ENCODE results near the gene ANAPC2. TPM values are rescaled to one million over a fixed set of nuclear protein-coding genes. Genes with fewer than 3 reads are reported as not detected.

The ANAPC2 gene
- total RNA-seq, 1 donor from 2014 or later: 18.9 TPM

DNA sequence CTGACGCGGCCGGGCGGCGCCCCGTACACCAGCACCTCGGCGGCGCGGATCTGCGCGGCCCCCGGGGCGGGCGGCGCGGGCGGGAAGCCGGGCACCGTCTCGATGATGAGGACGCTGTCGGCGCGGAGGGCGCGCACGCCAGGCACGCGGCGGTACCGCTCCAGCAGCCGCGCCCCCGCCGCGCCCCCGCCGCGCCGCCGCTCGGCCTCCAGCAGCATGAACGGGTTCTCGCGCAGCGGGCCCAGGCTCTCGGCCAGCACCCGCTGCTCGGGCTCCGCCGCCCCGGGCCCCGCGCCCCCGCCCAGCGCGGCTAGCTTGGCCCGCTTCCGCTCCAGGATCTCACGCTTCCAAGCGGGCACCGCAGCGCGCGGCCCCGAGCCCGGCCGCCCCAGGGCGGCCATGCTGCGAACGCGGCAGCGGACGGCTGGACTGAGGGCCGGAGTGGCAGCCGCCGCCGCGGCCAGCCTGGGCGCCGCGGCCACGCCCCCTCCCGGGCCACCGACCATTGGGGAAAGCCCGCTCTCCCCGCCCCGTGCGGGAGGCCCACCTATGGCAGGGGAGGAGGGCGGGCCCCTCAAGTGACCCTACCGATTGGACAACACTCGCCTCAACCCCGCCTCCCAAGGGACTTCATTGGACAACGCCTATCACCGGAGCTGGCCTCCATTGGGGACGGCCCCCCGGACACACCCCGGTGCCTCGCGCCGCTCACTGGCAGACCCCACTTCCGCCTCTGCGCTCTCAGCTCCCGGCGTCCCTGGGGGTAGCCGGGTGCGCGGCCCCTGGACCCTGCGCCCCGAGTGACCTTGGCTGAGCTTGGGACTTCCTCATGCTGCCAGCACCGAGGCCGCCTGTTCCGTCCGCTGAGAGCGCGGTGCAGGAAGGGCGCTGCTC lies 12.2 kb upstream of the ANAPC2 start, which contains the start of gene TPRN:
Gene TPRN, minus strand, starts transcription at position 431 of the 894 bp plus-strand sequence. Its CDS starts 30 bp downstream, at position 401.
- Histone ChIP-seq H3K4me3 (peak within 1 kb of the TSS; percentile 72), H4K20me1 (ENCODE audit: low read depth) (peaks cover 65% of the 10 kb centered on the region), H3F3A (ENCODE audit: low read depth) (peaks cover 34% of the 10 kb centered on the region), H3K4me2 (peak within 1 kb of the TSS; percentile 93), H3K27me3 (peaks cover 7% of the 10 kb centered on the region), H3K27ac (no peak within 1 kb of the TSS), H3K4me1 (peaks cover 20% of the 10 kb centered on the region), H3K79me2 (ENCODE audit: low read depth) (peaks cover 58% of the 10 kb centered on the region), H2AFZ (replicated peaks) (no peak within 1 kb of the TSS), H3K9ac (peak within 1 kb of the TSS; percentile 41), H3K9me3 (ENCODE audit: low read depth) (no peaks in the 10 kb centered on the region), H3K36me3 (no peaks in the 10 kb centered on the region)
- TF ChIP-seq EZH2phosphoT487 (IDR thresholded peaks at IDR 0.05): no peak
- TF ChIP-seq, protein P1, sequence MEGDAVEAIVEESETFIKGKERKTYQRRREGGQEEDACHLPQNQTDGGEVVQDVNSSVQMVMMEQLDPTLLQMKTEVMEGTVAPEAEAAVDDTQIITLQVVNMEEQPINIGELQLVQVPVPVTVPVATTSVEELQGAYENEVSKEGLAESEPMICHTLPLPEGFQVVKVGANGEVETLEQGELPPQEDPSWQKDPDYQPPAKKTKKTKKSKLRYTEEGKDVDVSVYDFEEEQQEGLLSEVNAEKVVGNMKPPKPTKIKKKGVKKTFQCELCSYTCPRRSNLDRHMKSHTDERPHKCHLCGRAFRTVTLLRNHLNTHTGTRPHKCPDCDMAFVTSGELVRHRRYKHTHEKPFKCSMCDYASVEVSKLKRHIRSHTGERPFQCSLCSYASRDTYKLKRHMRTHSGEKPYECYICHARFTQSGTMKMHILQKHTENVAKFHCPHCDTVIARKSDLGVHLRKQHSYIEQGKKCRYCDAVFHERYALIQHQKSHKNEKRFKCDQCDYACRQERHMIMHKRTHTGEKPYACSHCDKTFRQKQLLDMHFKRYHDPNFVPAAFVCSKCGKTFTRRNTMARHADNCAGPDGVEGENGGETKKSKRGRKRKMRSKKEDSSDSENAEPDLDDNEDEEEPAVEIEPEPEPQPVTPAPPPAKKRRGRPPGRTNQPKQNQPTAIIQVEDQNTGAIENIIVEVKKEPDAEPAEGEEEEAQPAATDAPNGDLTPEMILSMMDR (IDR thresholded peaks at IDR 0.05): no peak
- TF ChIP-seq EZH2 (IDR thresholded peaks at IDR 0.05): no peak
- Mint-ChIP-seq H3K27me3 (ENCODE audit: insufficient read depth, low read depth) (peaks cover 9% of the 10 kb centered on the region), H3K36me3 (peaks cover 4% of the 10 kb centered on the region), H3K4me1 (peaks cover 23% of the 10 kb centered on the region), H3K9me3 (no peaks in the 10 kb centered on the region), H3K4me3 (peak within 1 kb of the TSS; percentile 86), H3K27ac (no peak within 1 kb of the TSS)
- peak; percentile 100 for DNase-seq (ENCODE audit: low spot score)

DNA sequence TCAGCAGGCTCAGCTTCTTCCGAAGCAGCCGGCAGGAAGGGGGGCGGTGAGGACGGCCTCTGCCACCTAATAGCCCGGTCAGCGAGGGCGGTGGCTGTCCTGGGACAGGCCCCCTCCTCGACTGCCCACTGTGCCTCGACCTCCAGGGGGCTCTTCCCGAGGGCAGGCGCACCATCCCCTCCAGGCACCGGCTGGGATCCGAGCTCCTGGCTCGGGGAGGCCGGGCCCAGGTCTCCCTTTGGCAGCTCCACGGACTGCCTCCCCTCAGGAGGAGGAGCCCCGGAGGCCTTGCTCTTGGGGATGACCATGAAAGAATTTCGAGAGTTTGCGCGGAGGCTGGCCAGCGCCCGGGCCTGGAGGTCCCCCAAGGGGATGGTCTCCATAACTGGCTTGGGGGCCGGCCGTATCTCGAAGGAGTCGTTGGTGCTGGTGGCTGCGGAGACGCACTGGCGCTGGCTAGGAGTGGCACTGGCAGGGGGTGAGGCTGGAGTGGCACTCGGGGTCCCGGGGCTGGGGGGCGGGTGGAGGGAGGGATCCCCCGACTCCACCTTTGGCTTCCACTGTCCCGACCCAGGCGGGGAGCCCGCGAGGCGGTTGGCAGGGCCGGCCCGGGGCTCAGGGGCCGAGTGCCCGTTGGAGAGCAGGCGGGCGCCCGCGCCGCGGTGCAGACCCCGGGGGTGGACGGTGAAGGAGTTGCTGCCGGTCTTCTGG lies 11.2 kb upstream of the ANAPC2 start:
- peak overlapping the region; percentile 86 for H3K4me3 Mint-ChIP-seq
- no peaks in the 10 kb centered on the region for H3K9me3 Mint-ChIP-seq
- H3K27me3 Mint-ChIP-seq (ENCODE audit: insufficient read depth, low read depth): peaks cover 8% of the 10 kb centered on the region
- H3K27ac Mint-ChIP-seq: no peak overlapping the region
- no peaks in the 10 kb centered on the region for H3K36me3 ChIP-seq
- peaks cover 7% of the 10 kb centered on the region for H3K27me3 ChIP-seq
- H3K27ac ChIP-seq: no peak overlapping the region
- peaks cover 51% of the 10 kb centered on the region for H3K79me2 ChIP-seq (ENCODE audit: low read depth)
- peak overlapping the region; percentile 85 for H3K4me2 ChIP-seq
- H3K9ac ChIP-seq: no peak overlapping the region
- no peaks in the 10 kb centered on the region for H3K9me3 ChIP-seq (ENCODE audit: low read depth)
- peaks cover 30% of the 10 kb centered on the region for H3F3A ChIP-seq (ENCODE audit: low read depth)
- peaks cover 24% of the 10 kb centered on the region for H3K4me1 Mint-ChIP-seq
- peaks cover 71% of the 10 kb centered on the region for H4K20me1 ChIP-seq (ENCODE audit: low read depth)
- peaks cover 18% of the 10 kb centered on the region for H3K4me1 ChIP-seq
- peaks cover 4% of the 10 kb centered on the region for H3K36me3 Mint-ChIP-seq
- DNase-seq (ENCODE audit: low spot score): peak; percentile 32
- H3K4me3 ChIP-seq: peak overlapping the region; percentile 57
- TF ChIP-seq, protein P1 (IDR thresholded peaks at IDR 0.05): no peak
- TF ChIP-seq EZH2 (IDR thresholded peaks at IDR 0.05) (no peak), EZH2phosphoT487 (IDR thresholded peaks at IDR 0.05) (no peak)
- no peak overlapping the region for H2AFZ ChIP-seq (replicated peaks)

DNA sequence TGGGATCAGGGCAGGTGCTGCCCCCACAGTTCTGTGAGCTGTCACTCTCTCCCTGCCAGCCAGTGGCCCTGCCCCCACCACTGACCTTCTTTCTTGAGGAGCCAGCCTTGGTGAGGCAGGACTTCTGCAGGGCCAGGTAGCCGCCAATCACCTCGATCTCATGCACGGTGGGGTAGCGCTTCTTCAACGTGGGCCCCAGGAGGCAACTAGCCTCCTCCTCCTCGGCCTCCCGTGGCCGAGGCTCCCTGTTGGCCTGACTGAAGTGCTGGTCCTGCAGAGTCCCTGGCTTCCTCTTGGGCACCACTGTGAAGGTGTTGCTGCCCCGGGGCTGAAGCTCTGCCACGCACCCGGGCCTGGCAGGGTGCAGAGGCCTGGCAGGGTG lies 10.5 kb upstream of the ANAPC2 start:
- H3K4me3 Mint-ChIP-seq: peak overlapping the region; percentile 63
- Histone ChIP-seq H2AFZ (replicated peaks) (no peak overlapping the region), H3K9me3 (ENCODE audit: low read depth) (no peaks in the 10 kb centered on the region), H3K79me2 (ENCODE audit: low read depth) (peaks cover 44% of the 10 kb centered on the region), H3K4me3 (no peak overlapping the region), H4K20me1 (ENCODE audit: low read depth) (peaks cover 71% of the 10 kb centered on the region), H3K36me3 (no peaks in the 10 kb centered on the region), H3K27ac (no peak overlapping the region), H3F3A (ENCODE audit: low read depth) (peaks cover 24% of the 10 kb centered on the region), H3K4me2 (no peak overlapping the region), H3K4me1 (peaks cover 12% of the 10 kb centered on the region), H3K9ac (no peak overlapping the region), H3K27me3 (peaks cover 7% of the 10 kb centered on the region)
- no peak overlapping the region for H3K27ac Mint-ChIP-seq
- no peak for DNase-seq (ENCODE audit: low spot score)
- TF ChIP-seq, protein P1 (IDR thresholded peaks at IDR 0.05): no peak
- TF ChIP-seq EZH2 (IDR thresholded peaks at IDR 0.05) (no peak), EZH2phosphoT487 (IDR thresholded peaks at IDR 0.05) (no peak)
- H3K27me3 Mint-ChIP-seq (ENCODE audit: insufficient read depth, low read depth): peaks cover 8% of the 10 kb centered on the region
- H3K36me3 Mint-ChIP-seq: peaks cover 4% of the 10 kb centered on the region
- H3K9me3 Mint-ChIP-seq: no peaks in the 10 kb centered on the region
- H3K4me1 Mint-ChIP-seq: peaks cover 18% of the 10 kb centered on the region
